Stimulated activated CD4-positive, alpha-beta T cell treated with anti-CD3 and anti-CD28 coated beads, TNF-alpha, amount 100 ng/mL, for 48 hours (primary cell): ENCODE measurements around the gene FAM83C.

Experiments
- DNase-seq, 3 donors: peaks; one replicate each; pipeline ENCODE4 v3.0.0-alpha.2; 2020; ENCODE audit warnings: low read depth in 3 of 3

The FAM83C gene

DNA sequence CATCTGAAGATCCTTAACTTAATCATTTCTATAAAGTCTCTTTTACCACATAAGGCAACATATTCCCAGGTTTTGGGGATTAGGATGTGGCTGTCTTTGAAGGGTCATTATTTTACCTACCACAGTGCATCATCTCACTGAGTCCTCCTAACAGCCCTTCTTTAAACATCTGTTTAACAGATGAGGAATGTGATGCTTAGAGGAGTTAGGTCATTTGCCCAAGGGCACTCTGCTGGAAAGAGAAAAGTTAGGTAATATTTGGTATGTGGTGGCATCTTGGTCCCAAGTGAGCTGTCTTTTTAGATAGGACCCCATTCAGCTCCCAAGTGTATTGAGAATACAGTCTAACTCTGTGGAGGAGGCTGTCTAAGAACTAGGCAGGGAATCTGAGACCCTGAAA, 54.7 kb downstream of the FAM83C start:
- no peak for DNase-seq

DNA sequence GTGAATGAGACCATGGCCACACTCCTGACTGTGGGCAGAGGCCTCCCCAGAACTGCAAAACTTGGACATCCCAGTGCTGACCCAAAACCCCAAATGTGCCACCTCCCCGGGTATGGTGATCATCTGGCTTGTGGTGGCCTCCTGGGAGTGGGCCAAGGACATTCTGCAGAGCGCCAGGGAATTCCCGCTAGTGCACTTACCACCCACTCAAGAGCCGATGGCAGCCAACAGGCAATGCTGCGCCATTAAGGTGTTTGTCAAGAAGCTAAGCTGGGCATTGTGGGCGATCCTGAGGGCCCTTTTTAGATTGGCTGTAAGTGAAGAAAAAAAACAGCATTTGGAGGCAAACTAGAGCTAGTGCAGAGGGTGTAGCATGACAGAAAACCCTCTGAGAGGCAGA, 56.3 kb downstream of the FAM83C start:
- DNase-seq, result no peak
